SK-N-SH treated with all-trans-retinoic acid at 6 μM for 48 hours (cell line): ENCODE measurements around the gene ARHGAP10.

Experiments used
- ARNTL ChIP-seq: fragments of 450-650 bp; formaldehyde crosslinking; IDR thresholded peaks from 2 replicates; pipeline ENCODE4 v1.5.0; 2020; ENCODE audit warnings: low read depth, mild to moderate bottlenecking, moderate library complexity, borderline replicate concordance
- CREB5 ChIP-seq: fragments of 250-450 bp; sonication (Bioruptor Pico); IDR thresholded peaks from 2 replicates; pipeline ENCODE4 v1.5.1; 2020; ENCODE audit warnings: low read depth, mild to moderate bottlenecking, moderate library complexity
- CSRNP3 ChIP-seq: fragments of 250-450 bp; sonication (Bioruptor Pico); IDR thresholded peaks from 2 replicates; pipeline ENCODE4 v1.5.1; 2021; ENCODE audit warnings: mild to moderate bottlenecking, moderate library complexity
- ESRRG ChIP-seq: fragments of 250-450 bp; sonication (Bioruptor Pico); IDR thresholded peaks from 2 replicates; pipeline ENCODE4 v1.6.1; 2021; ENCODE audit warnings: mild to moderate bottlenecking
- ISL1 ChIP-seq: fragments of 250-450 bp; sonication (Bioruptor Pico); IDR thresholded peaks from 2 replicates; pipeline ENCODE4 v2.1.2; 2022; ENCODE audit warnings: mild to moderate bottlenecking, moderate library complexity
- POU6F1 ChIP-seq: fragments of 250-450 bp; sonication (Bioruptor Pico); IDR thresholded peaks from 2 replicates; pipeline ENCODE4 v1.8.0; 2021; ENCODE audit warnings: low read depth, mild to moderate bottlenecking, moderate library complexity, borderline replicate concordance
- PPARA ChIP-seq: fragments of 250-450 bp; sonication (Bioruptor Pico); IDR thresholded peaks from 2 replicates; pipeline ENCODE4 v1.5.0; 2020; ENCODE audit warnings: mild to moderate bottlenecking, borderline replicate concordance
- RARB ChIP-seq: fragments of 250-450 bp; sonication (Bioruptor Pico); IDR thresholded peaks from 2 replicates; pipeline ENCODE4 v1.8.0; 2021; ENCODE audit warnings: mild to moderate bottlenecking, moderate library complexity
- SNAI2 ChIP-seq: fragments of 250-450 bp; sonication (Bioruptor Pico); IDR thresholded peaks from 2 replicates; pipeline ENCODE4 v1.5.0; 2020; ENCODE audit warnings: mild to moderate bottlenecking, moderate library complexity
- TCF4 ChIP-seq: fragments of 250-450 bp; sonication (Bioruptor Pico); IDR thresholded peaks from 2 replicates; pipeline ENCODE4 v1.8.0; 2021; ENCODE audit warnings: mild to moderate bottlenecking, moderate library complexity, borderline replicate concordance
- ZFP3 ChIP-seq: fragments of 250-450 bp; sonication (Bioruptor Pico); IDR thresholded peaks from 2 replicates; pipeline ENCODE4 v1.5.0; 2020; ENCODE audit warnings: mild to moderate bottlenecking, moderate library complexity
- TF ChIP-seq, protein P1 (sequence below): fragments of 250-450 bp; sonication (Bioruptor Pico); IDR thresholded peaks from 2 replicates; pipeline ENCODE4 v1.8.0; 2020; ENCODE audit warnings: mild to moderate bottlenecking, moderate library complexity, borderline replicate concordance

GRCh38 chr4:147960971-147961370 lies 229.1 kb downstream of the ARHGAP10 start:
- TF ChIP-seq ESRRG (CRISPR knock-in tag) (no peak), TCF4 (CRISPR knock-in tag) (no peak), CREB5 (no peak), ARNTL (CRISPR knock-in tag) (no peak), ISL1 (CRISPR knock-in tag) (no peak), RARB (CRISPR knock-in tag) (no peak), POU6F1 (no peak), SNAI2 (CRISPR knock-in tag) (no peak), CSRNP3 (CRISPR knock-in tag) (no peak), PPARA (CRISPR knock-in tag) (no peak), ZFP3 (CRISPR knock-in tag) (peak; percentile 78; the same call in 1 of the 2 replicates)
- TF ChIP-seq, protein P1, sequence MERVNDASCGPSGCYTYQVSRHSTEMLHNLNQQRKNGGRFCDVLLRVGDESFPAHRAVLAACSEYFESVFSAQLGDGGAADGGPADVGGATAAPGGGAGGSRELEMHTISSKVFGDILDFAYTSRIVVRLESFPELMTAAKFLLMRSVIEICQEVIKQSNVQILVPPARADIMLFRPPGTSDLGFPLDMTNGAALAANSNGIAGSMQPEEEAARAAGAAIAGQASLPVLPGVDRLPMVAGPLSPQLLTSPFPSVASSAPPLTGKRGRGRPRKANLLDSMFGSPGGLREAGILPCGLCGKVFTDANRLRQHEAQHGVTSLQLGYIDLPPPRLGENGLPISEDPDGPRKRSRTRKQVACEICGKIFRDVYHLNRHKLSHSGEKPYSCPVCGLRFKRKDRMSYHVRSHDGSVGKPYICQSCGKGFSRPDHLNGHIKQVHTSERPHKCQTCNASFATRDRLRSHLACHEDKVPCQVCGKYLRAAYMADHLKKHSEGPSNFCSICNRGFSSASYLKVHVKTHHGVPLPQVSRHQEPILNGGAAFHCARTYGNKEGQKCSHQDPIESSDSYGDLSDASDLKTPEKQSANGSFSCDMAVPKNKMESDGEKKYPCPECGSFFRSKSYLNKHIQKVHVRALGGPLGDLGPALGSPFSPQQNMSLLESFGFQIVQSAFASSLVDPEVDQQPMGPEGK = no peak
